GM12801 (cell line): ENCODE results near the gene PRSS53.

Experiments used
- TF ChIP-seq, protein P1 (sequence below): IDR thresholded peaks from one replicate; pipeline ENCODE4 v1.5.1; 2011; ENCODE audit warnings: control low read depth; ENCODE audit not compliant: insufficient read length; ENCODE audit errors: extremely low read depth

The PRSS53 gene

DNA sequence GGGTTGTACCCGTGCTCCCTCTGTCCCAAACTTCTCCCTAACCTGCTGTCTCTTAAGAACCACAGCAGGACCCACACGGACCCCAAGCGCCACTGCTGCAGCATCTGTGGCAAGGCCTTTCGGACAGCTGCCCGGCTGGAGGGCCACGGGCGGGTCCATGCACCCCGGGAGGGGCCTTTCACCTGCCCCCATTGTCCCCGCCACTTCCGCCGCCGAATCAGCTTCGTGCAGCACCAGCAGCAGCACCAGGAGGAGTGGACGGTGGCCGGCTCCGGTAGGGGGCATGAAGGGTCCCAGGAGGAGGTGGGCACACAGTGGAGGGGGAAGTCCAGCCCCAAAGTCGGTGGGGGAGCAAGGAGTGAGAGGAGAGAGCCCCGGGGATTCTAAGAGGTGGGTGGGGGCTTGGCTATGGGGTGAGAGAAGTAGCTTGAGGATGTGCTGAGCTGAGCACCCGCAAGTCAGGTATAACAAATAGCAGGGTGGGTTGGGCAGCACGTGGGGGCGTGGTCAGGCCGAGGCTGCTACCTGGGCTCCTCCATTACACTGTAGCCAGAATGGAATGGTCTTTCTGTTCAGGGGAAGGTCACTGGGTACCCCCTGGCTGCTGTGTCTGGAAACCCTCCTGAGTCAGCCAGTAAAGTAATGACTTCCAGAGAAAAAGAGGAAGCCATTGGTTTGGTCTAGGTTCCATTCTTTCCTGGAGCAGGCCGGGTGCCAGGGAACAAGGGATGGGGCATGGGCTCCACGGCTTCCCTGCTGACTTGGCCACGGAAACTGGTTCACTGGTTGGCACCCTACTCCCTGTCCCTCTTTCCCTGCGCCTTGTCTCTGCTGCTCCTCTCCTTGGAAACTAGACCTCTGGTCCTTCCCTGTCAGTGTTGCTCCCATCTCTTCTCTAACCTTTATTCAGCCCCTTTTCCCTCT lies 7.1 kb downstream of the PRSS53 start:
- TF ChIP-seq, protein P1, sequence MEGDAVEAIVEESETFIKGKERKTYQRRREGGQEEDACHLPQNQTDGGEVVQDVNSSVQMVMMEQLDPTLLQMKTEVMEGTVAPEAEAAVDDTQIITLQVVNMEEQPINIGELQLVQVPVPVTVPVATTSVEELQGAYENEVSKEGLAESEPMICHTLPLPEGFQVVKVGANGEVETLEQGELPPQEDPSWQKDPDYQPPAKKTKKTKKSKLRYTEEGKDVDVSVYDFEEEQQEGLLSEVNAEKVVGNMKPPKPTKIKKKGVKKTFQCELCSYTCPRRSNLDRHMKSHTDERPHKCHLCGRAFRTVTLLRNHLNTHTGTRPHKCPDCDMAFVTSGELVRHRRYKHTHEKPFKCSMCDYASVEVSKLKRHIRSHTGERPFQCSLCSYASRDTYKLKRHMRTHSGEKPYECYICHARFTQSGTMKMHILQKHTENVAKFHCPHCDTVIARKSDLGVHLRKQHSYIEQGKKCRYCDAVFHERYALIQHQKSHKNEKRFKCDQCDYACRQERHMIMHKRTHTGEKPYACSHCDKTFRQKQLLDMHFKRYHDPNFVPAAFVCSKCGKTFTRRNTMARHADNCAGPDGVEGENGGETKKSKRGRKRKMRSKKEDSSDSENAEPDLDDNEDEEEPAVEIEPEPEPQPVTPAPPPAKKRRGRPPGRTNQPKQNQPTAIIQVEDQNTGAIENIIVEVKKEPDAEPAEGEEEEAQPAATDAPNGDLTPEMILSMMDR = no peak

DNA sequence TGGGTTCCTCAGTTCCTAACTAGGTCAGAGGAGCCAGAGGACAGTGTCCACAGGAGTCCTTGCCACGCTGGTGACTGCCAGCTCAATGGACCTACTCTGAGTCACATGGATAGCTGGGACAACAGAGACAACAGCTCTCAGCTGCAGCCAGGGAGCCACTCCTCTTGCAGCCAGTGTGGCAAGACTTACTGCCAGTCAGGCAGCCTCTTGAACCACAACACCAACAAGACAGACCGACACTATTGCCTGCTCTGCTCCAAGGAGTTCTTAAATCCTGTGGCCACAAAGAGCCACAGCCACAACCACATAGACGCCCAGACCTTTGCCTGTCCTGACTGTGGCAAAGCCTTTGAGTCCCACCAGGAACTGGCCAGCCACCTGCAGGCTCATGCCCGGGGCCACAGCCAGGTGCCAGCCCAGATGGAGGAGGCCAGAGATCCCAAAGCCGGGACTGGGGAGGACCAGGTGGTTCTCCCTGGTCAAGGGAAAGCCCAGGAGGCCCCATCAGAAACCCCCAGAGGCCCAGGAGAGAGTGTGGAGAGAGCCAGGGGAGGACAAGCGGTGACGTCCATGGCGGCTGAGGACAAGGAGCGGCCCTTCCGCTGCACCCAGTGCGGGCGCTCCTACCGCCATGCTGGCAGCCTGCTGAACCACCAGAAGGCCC lies 7.9 kb downstream of the PRSS53 start:
- TF ChIP-seq, protein P1 = no peak

DNA sequence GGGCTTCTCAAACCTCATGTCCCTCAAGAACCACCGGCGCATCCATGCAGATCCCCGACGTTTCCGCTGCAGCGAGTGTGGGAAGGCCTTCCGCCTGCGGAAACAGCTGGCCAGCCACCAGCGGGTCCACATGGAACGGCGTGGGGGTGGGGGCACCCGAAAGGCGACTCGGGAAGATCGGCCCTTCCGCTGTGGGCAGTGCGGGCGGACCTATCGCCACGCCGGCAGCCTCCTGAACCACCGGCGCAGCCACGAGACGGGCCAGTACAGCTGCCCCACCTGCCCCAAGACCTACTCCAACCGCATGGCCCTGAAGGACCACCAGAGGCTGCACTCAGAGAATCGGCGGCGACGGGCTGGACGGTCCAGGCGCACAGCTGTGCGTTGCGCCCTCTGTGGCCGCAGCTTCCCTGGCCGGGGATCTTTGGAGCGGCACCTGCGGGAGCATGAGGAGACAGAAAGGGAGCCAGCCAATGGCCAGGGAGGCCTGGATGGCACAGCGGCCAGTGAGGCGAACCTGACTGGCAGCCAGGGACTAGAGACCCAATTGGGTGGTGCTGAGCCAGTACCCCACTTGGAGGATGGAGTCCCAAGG lies 8.6 kb downstream of the PRSS53 start:
- TF ChIP-seq, protein P1 = no peak

DNA sequence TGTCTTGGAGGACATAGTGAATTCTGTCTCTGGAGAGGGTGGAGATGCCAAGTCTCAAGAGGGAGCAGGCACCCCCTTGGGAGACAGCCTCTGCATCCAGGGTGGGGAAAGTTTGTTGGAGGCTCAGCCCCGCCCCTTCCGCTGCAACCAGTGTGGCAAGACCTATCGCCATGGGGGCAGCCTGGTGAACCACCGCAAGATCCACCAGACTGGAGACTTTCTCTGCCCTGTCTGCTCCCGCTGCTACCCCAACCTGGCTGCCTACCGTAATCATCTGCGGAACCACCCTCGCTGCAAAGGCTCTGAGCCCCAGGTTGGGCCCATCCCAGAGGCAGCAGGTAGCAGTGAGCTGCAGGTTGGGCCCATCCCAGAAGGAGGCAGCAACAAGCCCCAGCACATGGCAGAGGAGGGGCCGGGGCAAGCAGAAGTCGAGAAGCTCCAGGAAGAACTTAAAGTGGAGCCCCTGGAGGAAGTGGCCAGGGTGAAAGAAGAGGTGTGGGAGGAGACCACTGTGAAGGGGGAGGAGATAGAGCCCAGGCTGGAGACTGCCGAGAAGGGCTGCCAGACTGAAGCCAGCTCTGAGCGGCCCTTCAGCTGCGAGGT lies 9.3 kb downstream of the PRSS53 start:
- TF ChIP-seq, protein P1 = no peak

DNA sequence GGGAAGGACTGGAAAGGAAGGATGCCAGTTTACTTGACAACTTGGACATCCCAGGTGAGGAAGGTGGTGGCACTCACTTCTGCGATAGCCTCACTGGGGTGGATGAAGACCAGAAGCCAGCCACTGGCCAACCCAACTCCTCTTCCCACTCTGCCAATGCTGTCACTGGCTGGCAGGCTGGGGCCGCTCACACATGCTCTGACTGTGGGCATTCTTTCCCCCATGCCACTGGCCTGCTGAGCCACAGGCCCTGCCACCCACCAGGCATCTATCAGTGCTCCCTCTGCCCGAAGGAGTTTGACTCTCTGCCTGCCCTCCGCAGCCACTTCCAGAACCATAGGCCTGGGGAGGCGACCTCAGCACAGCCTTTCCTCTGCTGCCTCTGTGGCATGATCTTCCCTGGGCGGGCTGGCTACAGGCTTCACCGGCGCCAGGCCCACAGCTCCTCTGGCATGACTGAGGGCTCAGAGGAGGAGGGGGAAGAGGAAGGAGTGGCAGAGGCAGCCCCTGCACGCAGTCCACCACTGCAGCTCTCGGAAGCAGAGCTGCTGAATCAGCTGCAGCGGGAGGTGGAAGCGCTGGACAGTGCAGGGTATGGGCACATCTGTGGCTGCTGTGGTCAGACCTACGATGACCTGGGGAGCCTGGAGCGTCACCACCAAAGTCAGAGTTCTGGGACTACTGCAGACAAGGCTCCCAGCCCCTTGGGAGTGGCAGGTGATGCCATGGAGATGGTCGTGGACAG lies 10.0 kb downstream of the PRSS53 start:
- TF ChIP-seq, protein P1 = no peak

DNA sequence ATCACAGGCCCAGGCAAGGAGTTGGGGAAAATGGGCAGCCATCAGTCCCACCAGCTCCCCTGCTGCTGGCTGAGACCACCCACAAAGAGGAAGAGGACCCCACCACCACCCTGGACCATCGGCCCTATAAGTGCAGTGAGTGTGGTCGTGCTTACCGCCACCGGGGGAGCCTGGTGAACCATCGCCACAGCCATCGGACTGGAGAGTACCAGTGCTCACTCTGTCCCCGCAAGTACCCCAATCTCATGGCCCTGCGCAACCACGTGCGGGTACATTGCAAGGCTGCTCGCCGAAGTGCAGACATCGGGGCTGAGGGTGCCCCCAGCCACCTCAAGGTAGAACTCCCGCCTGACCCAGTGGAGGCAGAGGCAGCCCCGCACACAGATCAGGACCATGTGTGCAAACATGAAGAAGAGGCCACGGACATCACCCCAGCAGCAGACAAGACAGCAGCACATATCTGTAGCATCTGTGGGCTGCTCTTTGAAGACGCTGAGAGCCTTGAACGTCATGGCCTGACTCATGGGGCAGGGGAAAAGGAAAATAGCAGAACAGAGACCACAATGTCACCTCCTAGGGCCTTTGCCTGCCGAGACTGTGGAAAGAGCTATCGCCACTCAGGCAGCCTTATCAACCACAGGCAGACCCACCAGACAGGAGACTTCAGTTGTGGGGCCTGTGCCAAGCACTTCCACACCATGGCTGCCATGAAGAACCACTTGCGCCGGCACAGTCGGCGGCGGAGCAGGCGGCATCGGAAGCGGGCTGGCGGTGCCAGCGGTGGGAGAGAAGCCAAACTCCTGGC lies 10.9 kb downstream of the PRSS53 start:
- TF ChIP-seq, protein P1 = no peak
